Loucy (cell line): Measurements from ENCODE around the gene AGBL1.

Source experiments
- H2AFZ ChIP-seq: fragments of 200-600 bp; sonication (generic); 2 replicates; pipeline ENCODE4 v1.6.0; 2016; ENCODE audit warnings: antibody characterized with exemption, mild to moderate bottlenecking, low read length, moderate library complexity
- H3F3A ChIP-seq: fragments of 200-600 bp; 2 replicates; pipeline ENCODE4 v1.6.0; 2016; ENCODE audit warnings: antibody characterized with exemption, low read depth, mild to moderate bottlenecking
- H3K27me3 ChIP-seq: fragments of 200-600 bp; sonication (generic); 2 replicates; pipeline ENCODE4 v1.6.1; 2014; ENCODE audit warnings: low read length, mild to moderate bottlenecking; ENCODE audit not compliant: insufficient read depth, poor library complexity, severe bottlenecking
- H3K36me3 ChIP-seq: fragments of 200-600 bp; sonication (generic); 2 replicates; pipeline ENCODE4 v1.6.1; 2016; ENCODE audit warnings: low read length; ENCODE audit not compliant: insufficient read depth
- H3K4me1 ChIP-seq: fragments of 200-600 bp; sonication (generic); 2 replicates; pipeline ENCODE4 v1.5.1; 2014; ENCODE audit warnings: low read length, mild to moderate bottlenecking; ENCODE audit not compliant: insufficient read depth, poor library complexity, severe bottlenecking
- H3K4me2 ChIP-seq: fragments of 200-600 bp; sonication (generic); 2 replicates; pipeline ENCODE4 v1.6.0; 2014; ENCODE audit warnings: antibody characterized with exemption, low read length, low read depth, mild to moderate bottlenecking; ENCODE audit not compliant: poor library complexity, severe bottlenecking
- H3K4me3 ChIP-seq: fragments of 200-600 bp; sonication (generic); 2 replicates; pipeline ENCODE4 v1.5.1; 2014; ENCODE audit warnings: low read length, mild to moderate bottlenecking, mixed read lengths; ENCODE audit not compliant: poor library complexity, severe bottlenecking
- H3K79me2 ChIP-seq: fragments of 200-600 bp; sonication (generic); 2 replicates; pipeline ENCODE4 v1.6.1; 2014; ENCODE audit warnings: low read length; ENCODE audit not compliant: insufficient read depth
- H3K9ac ChIP-seq: fragments of 200-600 bp; sonication (generic); 2 replicates; pipeline ENCODE4 v1.6.0; 2014; ENCODE audit warnings: mild to moderate bottlenecking, low read depth, low read length, moderate library complexity; ENCODE audit not compliant: poor library complexity, severe bottlenecking
- H3K9me2 ChIP-seq: fragments of 200-600 bp; sonication (generic); replicated peaks from 2 replicates; pipeline ENCODE4 v1.6.1; 2016; ENCODE audit warnings: low read depth, low read length, mixed read lengths
- H3K9me3 ChIP-seq: fragments of 200-600 bp; sonication (generic); 2 replicates; pipeline ENCODE4 v1.6.1; 2014; ENCODE audit warnings: mild to moderate bottlenecking, antibody characterized with exemption, low read length, low read depth; ENCODE audit not compliant: insufficient read depth
- H4K20me1 ChIP-seq: fragments of 200-600 bp; sonication (generic); 2 replicates; pipeline ENCODE4 v1.6.0; 2014; ENCODE audit warnings: antibody characterized with exemption, low read length, mild to moderate bottlenecking; ENCODE audit not compliant: insufficient read depth, poor library complexity, severe bottlenecking
- EZH2phosphoT487 ChIP-seq: fragments of 200-600 bp; IDR thresholded peaks from 2 replicates; pipeline ENCODE4 v1.6.1; 2018; ENCODE audit warnings: antibody characterized with exemption, mild to moderate bottlenecking, moderate library complexity, borderline replicate concordance
- TF ChIP-seq, protein P1 (sequence below): fragments of 200-600 bp; sonication (generic); conservative IDR thresholded peaks from 2 replicates; pipeline ENCODE4 v1.5.1; 2014; ENCODE audit warnings: mild to moderate bottlenecking, antibody characterized with exemption, low read length

AGBL1 gene

DNA sequence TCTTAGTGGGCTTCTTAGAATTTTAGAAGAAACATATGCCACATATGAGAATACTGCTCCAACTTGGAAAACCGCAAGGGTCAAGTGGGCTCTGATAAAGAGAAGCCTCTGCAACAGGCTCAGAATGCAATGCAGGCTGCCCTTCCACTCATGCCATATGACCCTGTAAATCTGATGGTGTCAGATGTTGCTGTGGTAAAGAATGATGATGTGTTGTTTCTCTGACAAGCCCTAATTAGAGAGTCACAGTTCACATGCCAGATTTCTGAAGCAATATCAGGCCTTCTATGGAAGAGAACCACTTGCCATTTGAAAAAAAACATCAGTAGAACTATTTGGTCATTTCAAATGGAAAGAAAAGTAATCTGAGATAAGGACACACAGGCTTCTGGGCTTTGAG lies 749.6 kb downstream of the AGBL1 start:
- H3K9me2 ChIP-seq = no peaks in the 10 kb centered on the region
- H3K27me3 ChIP-seq = no peaks in the 10 kb centered on the region
- H4K20me1 ChIP-seq = no peaks in the 10 kb centered on the region
- H3K9me3 ChIP-seq = no peaks in the 10 kb centered on the region
- H3K4me2 ChIP-seq = no peak overlapping the region
- H3K9ac ChIP-seq = no peak overlapping the region
- TF ChIP-seq EZH2phosphoT487 = no peak
- TF ChIP-seq, protein P1, sequence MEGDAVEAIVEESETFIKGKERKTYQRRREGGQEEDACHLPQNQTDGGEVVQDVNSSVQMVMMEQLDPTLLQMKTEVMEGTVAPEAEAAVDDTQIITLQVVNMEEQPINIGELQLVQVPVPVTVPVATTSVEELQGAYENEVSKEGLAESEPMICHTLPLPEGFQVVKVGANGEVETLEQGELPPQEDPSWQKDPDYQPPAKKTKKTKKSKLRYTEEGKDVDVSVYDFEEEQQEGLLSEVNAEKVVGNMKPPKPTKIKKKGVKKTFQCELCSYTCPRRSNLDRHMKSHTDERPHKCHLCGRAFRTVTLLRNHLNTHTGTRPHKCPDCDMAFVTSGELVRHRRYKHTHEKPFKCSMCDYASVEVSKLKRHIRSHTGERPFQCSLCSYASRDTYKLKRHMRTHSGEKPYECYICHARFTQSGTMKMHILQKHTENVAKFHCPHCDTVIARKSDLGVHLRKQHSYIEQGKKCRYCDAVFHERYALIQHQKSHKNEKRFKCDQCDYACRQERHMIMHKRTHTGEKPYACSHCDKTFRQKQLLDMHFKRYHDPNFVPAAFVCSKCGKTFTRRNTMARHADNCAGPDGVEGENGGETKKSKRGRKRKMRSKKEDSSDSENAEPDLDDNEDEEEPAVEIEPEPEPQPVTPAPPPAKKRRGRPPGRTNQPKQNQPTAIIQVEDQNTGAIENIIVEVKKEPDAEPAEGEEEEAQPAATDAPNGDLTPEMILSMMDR = no peak
- no peaks in the 10 kb centered on the region for H3K79me2 ChIP-seq
- no peaks in the 10 kb centered on the region for H3F3A ChIP-seq
- H2AFZ ChIP-seq = no peak overlapping the region
- no peak overlapping the region for H3K4me3 ChIP-seq
- no peaks in the 10 kb centered on the region for H3K4me1 ChIP-seq
- H3K36me3 ChIP-seq = no peaks in the 10 kb centered on the region

- TF ChIP-seq EZH2phosphoT487 = no peak
- TF ChIP-seq, protein P1 = no peak
- H3K36me3 ChIP-seq = no peaks in the 10 kb centered on the region
These were observed 750.6 kb downstream of the AGBL1 start for GRCh38 chr15:86830304-86830703.

DNA sequence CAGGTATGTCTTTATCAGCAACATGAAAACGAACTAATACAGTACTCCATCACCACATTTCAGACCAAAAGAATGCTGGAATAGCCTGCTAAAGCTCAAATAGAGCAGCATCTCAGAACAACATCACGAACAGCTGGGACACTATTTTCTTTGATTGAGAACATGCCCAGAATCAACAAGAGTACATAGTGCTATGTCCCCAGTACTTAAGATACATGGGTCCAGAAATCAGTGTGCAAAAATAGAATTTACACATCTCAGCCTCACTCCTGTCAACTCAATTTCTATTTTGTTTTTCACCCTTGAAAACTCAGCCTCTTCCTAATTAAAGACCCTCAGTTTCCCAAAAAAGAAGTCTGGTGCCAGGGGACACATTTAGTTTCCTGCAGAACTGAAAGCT lies 753.9 kb downstream of the AGBL1 start:
- no peak overlapping the region for H2AFZ ChIP-seq
- TF ChIP-seq, protein P1 = no peak
- TF ChIP-seq EZH2phosphoT487 = no peak
- no peaks in the 10 kb centered on the region for H4K20me1 ChIP-seq
- no peaks in the 10 kb centered on the region for H3K9me3 ChIP-seq
- no peak overlapping the region for H3K4me2 ChIP-seq
- H3K9me2 ChIP-seq = no peaks in the 10 kb centered on the region
- no peaks in the 10 kb centered on the region for H3K79me2 ChIP-seq
- H3K27me3 ChIP-seq = no peaks in the 10 kb centered on the region
- no peaks in the 10 kb centered on the region for H3K4me1 ChIP-seq
- H3F3A ChIP-seq = no peaks in the 10 kb centered on the region
- H3K4me3 ChIP-seq = no peak overlapping the region
- H3K36me3 ChIP-seq = no peaks in the 10 kb centered on the region
- H3K9ac ChIP-seq = no peak overlapping the region

More at GRCh38 chr15:86830304-86830703, 750.6 kb downstream of the AGBL1 start:
- Histone ChIP-seq H3K79me2 (no peaks in the 10 kb centered on the region), H3K4me2 (no peak overlapping the region), H3F3A (no peaks in the 10 kb centered on the region), H3K9me2 (no peaks in the 10 kb centered on the region), H3K9me3 (no peaks in the 10 kb centered on the region), H3K9ac (no peak overlapping the region), H3K4me1 (no peaks in the 10 kb centered on the region), H4K20me1 (no peaks in the 10 kb centered on the region), H2AFZ (no peak overlapping the region), H3K4me3 (no peak overlapping the region), H3K27me3 (no peaks in the 10 kb centered on the region)
